ENCODE measurements around the gene MTCL3.

DNA sequence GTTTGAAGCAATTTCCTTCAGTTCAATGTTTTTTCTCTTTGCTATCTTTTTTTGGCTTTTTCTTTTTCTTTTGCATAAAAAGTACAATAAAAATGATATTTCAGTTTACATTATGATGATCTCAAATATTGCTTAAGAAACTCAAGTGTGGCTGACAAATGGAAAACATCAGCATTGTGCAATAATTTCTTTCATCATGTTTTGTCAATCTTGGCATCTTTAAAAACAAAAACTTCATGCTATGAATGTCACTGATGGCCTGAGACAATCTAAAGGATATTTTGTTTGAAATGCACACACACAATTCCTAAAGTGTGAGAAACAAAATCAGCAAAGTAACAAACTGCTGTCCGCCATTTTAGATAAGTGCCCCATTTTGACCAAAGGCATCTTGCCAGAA is 13.9 kb upstream of the MTCL3 start:
- no peak for TF ChIP-seq CTCF (conservative IDR thresholded peaks at IDR 0.05; ENCODE audit: low read depth, low read length)
- TF ChIP-seq EZH2 (IDR thresholded peaks at IDR 0.05; ENCODE audit: borderline replicate concordance, low read depth, low read length, poor library complexity, severe bottlenecking), result no peak
